Subcutaneous adipose tissue (tissue), 4 donors: ENCODE data around the gene WWOX. TPM values are rescaled to one million over a fixed set of nuclear protein-coding genes. Genes with fewer than 3 reads are reported as not detected.

Source experiments
- CTCF ChIP-seq: fragments of 450-650 bp; IDR thresholded peaks from one replicate; pipeline ENCODE4 v1.5.1; 2016; ENCODE audit warnings: low read depth, mild to moderate bottlenecking, control low read depth, antibody characterized with exemption, moderate library complexity
- total RNA-seq, 4 donors: library from RNA; depleted of rRNA; stranded (reverse); fragments of >200 nt; gene quantifications; one replicate each; pipeline ENCODE4 v1.1.0, GENCODE V29; 2016

The WWOX gene
- total RNA-seq, 4 donors from 2014 or later, result 31.4 to 67.8 (median 46.0) TPM

- TF ChIP-seq CTCF, result no peak
Measured at GRCh38 chr16:78862022-78862421, 762.6 kb downstream of the WWOX start.

- no peak for TF ChIP-seq CTCF
Measured at GRCh38 chr16:78866521-78866920, 767.1 kb downstream of the WWOX start.

GRCh38 chr16:78869492-78869891 lies 770.0 kb downstream of the WWOX start:
- TF ChIP-seq CTCF, result no peak

GRCh38 chr16:78871241-78871640 lies 771.8 kb downstream of the WWOX start:
- no peak for TF ChIP-seq CTCF

GRCh38 chr16:78876671-78877070 lies 777.2 kb downstream of the WWOX start:
- no peak for TF ChIP-seq CTCF

GRCh38 chr16:78877114-78877655 lies 777.7 kb downstream of the WWOX start:
- TF ChIP-seq CTCF, result no peak

GRCh38 chr16:78878570-78878969 lies 779.1 kb downstream of the WWOX start:
- TF ChIP-seq CTCF, result no peak

- no peak for TF ChIP-seq CTCF
Measured at GRCh38 chr16:78879011-78879410, 779.6 kb downstream of the WWOX start.
